NCI-H1417 treated with DMSO at 0.1 percent for 48 hours (cell line): ENCODE data around the gene FHIT.
"Not testable (repeated sequence)": the region's sequence is repeated elsewhere in the genome, so short reads cannot be mapped to it uniquely, and the experiment has no call there.

Source experiments
- DNase-seq: peaks from one replicate; lab custom pipeline; 2025; lab: John Stamatoyannopoulos, UW

The FHIT gene

GRCh38 chr3:59934560-59934959, 1316.7 kb downstream of the FHIT start:
- not testable (repeated sequence) for DNase-seq

- DNase-seq, result no peak
Measured at GRCh38 chr3:59930170-59930569, 1321.1 kb downstream of the FHIT start.

DNA sequence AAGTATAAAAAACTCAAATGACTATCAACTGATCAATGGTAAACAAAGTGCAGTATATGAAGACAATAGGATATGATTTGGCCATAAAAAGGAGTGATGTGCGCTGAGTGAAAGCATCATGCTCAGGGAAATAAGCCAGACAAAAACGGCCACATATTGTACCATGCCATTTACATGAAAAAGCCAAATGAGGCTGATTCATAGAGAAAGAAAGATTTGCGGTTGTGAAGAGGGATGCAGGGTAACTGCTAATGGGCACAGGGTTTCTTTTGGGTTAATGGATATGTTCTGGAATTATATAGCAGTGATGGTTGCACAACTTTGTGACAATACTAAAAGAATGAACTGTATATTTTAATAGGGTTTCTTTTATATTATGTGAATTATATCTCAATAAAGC, 1324.2 kb downstream of the FHIT start:
- DNase-seq, result no peak

DNA sequence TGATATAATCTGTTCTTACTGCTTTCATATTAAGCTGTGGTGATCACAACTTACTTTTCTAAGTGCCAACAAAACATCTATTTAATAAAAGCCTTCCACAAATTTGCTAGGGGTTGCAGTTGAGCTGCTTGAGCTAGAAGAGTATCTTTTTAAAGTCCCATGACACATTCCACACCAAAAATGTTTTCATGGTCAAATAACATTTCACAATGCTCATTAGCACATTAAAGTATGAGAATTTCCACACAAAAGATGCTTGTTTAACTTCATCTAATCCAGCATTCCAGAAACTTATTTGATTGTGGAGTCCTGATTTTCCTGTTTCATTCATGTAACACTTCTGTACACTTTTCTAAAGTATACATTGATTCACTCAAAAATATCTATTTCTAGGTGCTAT, 1325.3 kb downstream of the FHIT start:
- DNase-seq, result no peak

- no peak for DNase-seq
Measured at GRCh38 chr3:59922192-59922591, 1329.1 kb downstream of the FHIT start.

DNA sequence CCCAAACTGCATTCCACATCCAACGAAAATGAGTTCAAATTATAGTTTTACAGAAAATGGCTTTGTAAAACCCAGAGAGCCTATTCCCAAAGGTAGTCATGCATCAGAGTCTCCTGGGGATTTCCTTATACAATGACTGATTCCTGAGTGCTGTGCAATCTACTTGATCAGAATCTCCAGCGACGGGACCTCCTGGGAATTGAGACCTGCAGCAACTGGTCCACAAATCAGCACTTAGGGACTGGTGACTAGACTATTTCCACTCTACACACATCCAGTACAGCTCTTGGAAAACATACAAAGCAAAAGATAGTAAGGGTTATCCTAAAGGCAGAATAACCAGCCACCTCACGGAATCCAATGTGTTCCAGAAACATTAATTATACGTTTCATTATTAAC, 1330.4 kb downstream of the FHIT start:
- DNase-seq, result no peak

DNA sequence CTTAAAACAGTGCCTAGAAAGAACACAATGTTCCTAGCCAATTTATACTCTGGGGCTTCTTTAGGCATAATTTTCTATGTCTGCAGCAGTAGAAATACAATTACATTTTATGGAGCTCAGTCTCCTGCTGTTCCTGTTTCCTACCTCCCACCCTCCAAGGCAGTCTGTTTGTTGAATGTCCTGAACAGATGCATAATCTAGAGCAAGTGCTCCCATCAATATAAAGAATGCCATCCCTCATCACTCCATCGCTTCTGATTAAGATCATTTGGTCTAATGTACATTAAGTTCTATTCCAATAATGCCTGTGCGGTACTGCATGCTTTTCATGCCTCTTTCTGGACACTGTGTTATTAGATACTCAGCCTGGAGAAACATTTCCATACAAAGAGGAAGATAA, 1331.7 kb downstream of the FHIT start:
- no peak for DNase-seq

DNA sequence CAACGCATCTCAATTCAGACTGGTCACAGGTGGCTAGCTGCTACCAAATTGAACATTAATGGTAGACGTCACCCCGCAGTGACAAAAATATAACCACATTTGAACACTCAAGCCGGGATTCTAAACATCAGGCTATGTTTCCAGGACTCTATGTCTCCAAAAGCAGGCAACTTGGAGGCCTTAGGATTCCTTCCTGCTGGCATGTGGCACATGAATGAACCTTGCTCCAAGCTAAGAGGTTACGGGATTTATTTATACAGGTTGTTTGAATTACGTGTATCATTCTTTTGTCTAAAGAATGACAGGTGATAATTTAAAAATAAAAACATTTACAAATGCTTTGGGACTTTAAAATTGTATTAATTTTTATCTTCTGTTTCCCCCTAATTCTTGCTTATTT, 1337.0 kb downstream of the FHIT start:
- no peak for DNase-seq

DNA sequence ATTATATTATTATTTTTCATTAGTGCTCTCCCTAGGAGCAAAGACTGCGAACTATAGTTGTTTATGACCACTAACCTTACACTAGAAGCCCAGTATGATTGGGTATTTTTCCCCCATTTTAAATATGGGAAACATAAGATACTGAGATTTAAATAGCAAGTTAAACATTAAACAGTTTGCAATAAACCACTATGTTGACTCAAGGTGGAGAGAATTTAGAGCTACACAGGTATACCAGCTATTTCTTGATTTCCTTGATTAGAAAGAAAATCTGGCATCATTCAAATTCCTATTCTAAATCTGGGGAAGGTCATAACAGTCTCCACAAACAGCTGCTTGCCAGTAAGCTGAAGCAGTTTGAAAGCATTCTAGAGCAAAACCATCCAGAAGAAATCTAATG, 1337.6 kb downstream of the FHIT start:
- DNase-seq, result no peak

DNA sequence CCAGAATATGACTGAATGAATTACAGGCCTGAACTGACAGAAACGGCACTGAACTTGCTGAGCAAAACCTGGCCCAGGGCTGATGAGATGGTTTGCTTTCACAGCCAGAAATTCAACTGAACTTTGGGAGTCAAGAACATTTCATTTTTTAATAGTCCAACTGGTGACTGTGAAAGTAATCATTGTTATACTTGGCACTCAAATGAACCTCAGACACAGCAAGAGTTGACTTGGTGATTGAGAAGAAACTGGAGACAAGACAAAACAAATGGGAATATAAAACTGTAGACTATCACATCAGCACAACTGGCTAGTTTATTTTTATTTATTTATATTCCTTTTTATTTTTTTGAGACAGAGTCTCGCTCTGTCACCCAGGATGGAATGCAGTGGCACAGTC, 1342.6 kb downstream of the FHIT start:
- DNase-seq, result no peak

DNA sequence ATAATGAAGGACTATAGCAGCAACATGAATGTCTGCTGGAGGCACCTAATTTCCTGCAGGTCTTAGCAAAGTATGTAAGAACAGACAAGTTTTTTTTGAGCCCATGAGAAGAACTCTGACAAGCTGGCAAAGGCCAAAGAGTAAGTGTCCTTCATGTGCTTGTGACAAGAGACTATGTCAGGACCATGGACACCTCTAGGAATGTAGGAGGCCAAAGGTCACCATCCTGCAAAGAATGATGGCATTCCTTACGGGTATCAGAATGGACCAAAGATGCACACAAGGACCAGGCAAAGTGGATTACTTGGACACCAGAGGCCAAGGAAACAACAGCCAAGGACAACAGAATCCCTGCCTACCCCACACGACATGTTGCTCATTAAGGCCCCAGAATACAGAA, 1343.0 kb downstream of the FHIT start:
- no peak for DNase-seq

- DNase-seq, result no peak
Measured at GRCh38 chr3:59904296-59904695, 1347.0 kb downstream of the FHIT start.

GRCh38 chr3:59899061-59899460, 1352.2 kb downstream of the FHIT start:
- no peak for DNase-seq

DNA sequence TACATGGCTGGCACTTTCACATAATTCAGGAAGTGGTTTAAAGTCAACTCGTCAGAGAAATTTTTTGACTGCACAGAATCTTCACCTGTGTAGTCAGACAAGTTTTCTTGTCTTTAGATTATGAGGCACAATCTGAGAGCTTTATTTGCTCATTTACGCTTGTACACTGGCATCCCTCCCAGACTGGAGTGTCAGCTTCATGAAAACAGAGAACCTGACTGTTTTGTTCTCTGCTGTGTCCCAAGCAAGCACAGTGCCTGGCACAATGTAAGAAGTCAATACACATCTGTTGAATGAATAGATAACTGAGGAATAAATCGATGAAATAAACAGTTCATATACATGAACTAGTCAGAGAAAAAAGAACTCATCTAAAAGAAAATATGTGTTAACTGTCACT, 1355.3 kb downstream of the FHIT start:
- DNase-seq, result no peak

DNA sequence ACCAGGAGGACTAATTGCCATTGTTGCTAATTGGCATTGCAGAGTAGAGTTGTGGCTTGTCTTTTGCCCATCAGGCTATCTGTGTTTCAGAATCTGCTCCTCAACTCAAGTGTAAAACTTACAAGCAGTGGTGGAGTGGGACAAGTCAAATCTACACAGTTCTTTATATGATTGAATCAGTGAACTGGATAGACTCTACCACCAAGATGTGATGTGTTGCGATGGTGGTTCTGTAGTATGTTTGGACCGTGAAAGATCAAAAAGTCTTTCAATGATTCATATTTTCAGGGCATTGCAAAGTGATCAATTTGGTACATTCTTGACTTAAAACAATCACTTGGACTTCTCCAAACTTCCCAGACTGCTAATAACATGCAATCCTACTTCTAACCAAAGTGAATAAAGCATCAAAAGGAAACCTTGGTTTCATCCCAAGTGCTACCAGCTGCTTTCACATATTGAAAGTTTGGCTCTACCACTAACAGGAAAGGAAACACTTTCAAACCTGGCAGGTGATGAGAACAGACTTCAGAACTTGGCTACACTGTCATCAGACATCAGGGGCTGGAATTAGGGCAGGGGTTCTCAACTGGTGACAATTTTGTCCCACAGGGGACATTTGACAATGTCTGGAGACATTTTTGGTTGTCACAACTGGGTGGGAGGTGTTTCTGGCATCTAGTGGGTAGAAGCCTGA, 1356.7 kb downstream of the FHIT start:
- no peak for DNase-seq

GRCh38 chr3:59890639-59891038, 1360.6 kb downstream of the FHIT start:
- no peak for DNase-seq

DNA sequence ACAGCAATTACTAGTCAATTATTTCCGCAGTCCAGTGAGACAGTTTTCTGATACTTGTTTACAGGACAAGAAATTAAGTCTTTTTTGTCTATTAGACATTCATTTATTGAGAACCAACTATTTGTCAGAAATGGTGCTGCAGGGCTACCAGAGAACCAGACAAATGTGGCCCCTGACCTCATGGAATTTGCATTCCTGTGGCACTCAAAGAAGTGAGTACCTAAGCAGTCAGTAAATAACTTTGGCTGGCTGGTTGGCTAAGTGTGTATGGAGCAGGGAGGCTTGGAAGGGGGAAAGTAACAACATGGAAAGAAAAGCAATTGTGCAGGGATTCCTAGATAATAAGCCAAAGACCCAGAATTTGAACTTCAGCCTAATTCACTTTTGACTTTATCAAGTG, 1364.5 kb downstream of the FHIT start:
- DNase-seq, result no peak

GRCh38 chr3:59885899-59886400, 1365.3 kb downstream of the FHIT start:
- no peak for DNase-seq

- no peak for DNase-seq
Measured at GRCh38 chr3:59885101-59885500, 1366.2 kb downstream of the FHIT start.

DNA sequence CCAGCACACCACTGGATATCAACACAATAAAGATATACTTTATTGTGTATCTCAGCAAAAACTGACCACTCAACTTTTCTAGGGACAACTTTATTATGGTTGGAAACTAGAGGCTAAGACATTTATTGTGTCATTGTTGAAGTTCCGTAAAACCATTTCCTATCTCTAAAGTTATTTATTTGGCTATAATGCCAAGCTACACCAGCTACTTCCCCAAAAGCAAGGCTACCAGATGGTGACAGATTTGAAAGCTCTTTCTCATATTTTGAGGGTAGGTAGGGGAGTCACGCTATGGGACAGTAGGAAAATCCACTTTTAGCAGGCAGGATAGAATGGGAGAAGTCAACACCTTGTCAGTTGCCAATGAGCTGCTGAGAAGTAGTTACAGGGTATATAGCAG, 1366.8 kb downstream of the FHIT start:
- DNase-seq, result no peak

GRCh38 chr3:59882746-59883145, 1368.5 kb downstream of the FHIT start:
- no peak for DNase-seq

GRCh38 chr3:59880717-59881116, 1370.5 kb downstream of the FHIT start:
- DNase-seq, result no peak

GRCh38 chr3:59879031-59879581, 1372.1 kb downstream of the FHIT start:
- no peak for DNase-seq

DNA sequence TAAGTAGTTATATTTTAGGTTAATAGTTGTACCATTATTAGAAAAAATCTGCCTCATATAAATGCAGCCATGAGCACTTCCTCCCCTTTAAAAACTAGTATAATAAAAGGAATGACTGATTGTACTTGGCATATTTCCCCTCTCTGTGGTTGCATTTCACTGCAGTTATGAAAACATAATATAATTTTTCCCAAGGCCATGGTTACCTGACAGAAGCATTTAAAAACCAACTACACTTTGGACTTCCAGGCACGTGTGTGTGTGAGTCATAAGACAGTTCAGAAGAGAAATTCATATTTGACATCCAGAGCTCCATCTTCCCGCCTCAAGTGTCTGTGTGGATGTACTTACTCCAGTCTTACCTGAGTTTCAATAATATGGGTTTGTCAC, 1373.2 kb downstream of the FHIT start:
- no peak for DNase-seq
